A673 (cell line): ENCODE data around the gene CAMK2N2. TPM values are rescaled to one million over a fixed set of nuclear protein-coding genes. Genes with fewer than 3 reads are reported as not detected.

Experiments used
- BruUV-seq: library from RNA; stranded (reverse); fragments of 400-500 nt; replicated peaks from 2 replicates; lab custom pipeline; 2021; lab: Mats Ljungman, UMichigan
- CTCF ChIA-PET: fragments of 300-600 bp; sonication (Branson Sonifier 250); formaldehyde crosslinking; loops from one replicate; lab custom pipeline; 2022; ENCODE audit warnings: antibody characterized with exemption; lab: Charles Lee
- POLR2A ChIA-PET: fragments of 300-600 bp; sonication (Branson Sonifier 250); formaldehyde crosslinking; loops from one replicate; lab custom pipeline; 2022; ENCODE audit warnings: antibody characterized with exemption; ENCODE audit not compliant: low non-redundant PET; lab: Charles Lee
- DNase-seq: peaks from one replicate; pipeline ENCODE4 v3.0.0-alpha.2; 2015; ENCODE audit warnings: low spot score
- H3K27ac ChIP-seq: fragments of 200-600 bp; sonication (generic); 2 replicates; pipeline ENCODE4 v1.5.1; 2016; ENCODE audit warnings: mixed run types, low read depth, mild to moderate bottlenecking, mixed read lengths, antibody characterized with exemption, low read length; ENCODE audit not compliant: poor library complexity, severe bottlenecking
- H3K27me3 ChIP-seq: fragments of 200-600 bp; sonication (generic); replicated peaks from 2 replicates; pipeline ENCODE4 v1.6.1; 2017; ENCODE audit warnings: mixed run types, low read depth, mild to moderate bottlenecking, mixed read lengths, antibody characterized with exemption, low read length; ENCODE audit not compliant: insufficient read depth, poor library complexity
- H3K36me3 ChIP-seq: fragments of 200-600 bp; sonication (generic); 2 replicates; pipeline ENCODE4 v1.6.1; 2016; ENCODE audit warnings: mixed run types, mild to moderate bottlenecking, mixed read lengths, antibody characterized with exemption, low read length; ENCODE audit not compliant: insufficient read depth, poor library complexity, severe bottlenecking
- H3K4me1 ChIP-seq: fragments of 200-600 bp; sonication (generic); 2 replicates; pipeline ENCODE4 v1.6.1; 2017; ENCODE audit warnings: mixed run types, mild to moderate bottlenecking, mixed read lengths, antibody characterized with exemption, low read length; ENCODE audit not compliant: insufficient read depth, poor library complexity, severe bottlenecking
- H3K4me3 ChIP-seq: fragments of 200-600 bp; sonication (generic); 2 replicates; pipeline ENCODE4 v1.5.1; 2016; ENCODE audit warnings: low read depth, mixed run types, mild to moderate bottlenecking, mixed read lengths, low read length; ENCODE audit not compliant: poor library complexity, severe bottlenecking
- H3K9me3 ChIP-seq: fragments of 200-600 bp; sonication (generic); 2 replicates; pipeline ENCODE4 v1.6.1; 2016; ENCODE audit warnings: mixed run types, low read depth, mild to moderate bottlenecking, mixed read lengths, antibody characterized with exemption, low read length; ENCODE audit not compliant: poor library complexity, severe bottlenecking
- EZH2 ChIP-seq: fragments of 200-600 bp; sonication (generic); IDR thresholded peaks from 2 replicates; pipeline ENCODE4 v1.6.1; 2017; ENCODE audit warnings: borderline replicate concordance, low read depth, mild to moderate bottlenecking, mixed read lengths, antibody characterized with exemption, low read length; ENCODE audit not compliant: poor library complexity, severe bottlenecking
- intact Hi-C: fragments of 100-400 bp; cut with micrococcal nuclease; formaldehyde crosslinking; loops from one replicate; pipeline ENCODE4 v1.10.0; 2022; ENCODE audit not compliant: unreplicated experiment
- total RNA-seq: library from RNA; stranded (reverse); gene quantifications from 2 replicates; pipeline ENCODE4 v1.2.3, GENCODE V29; 2021
- TF ChIP-seq, protein P1 (sequence below): fragments of 300-800, 200-600 bp; sonication (generic); conservative IDR thresholded peaks from 2 replicates; pipeline ENCODE4 v1.5.1; 2017; ENCODE audit warnings: low read depth, mild to moderate bottlenecking, antibody characterized with exemption, low read length, moderate library complexity, mixed read lengths

The CAMK2N2 gene
- total RNA-seq, 1 experiment from 2014 or later = 1.3 TPM

DNA sequence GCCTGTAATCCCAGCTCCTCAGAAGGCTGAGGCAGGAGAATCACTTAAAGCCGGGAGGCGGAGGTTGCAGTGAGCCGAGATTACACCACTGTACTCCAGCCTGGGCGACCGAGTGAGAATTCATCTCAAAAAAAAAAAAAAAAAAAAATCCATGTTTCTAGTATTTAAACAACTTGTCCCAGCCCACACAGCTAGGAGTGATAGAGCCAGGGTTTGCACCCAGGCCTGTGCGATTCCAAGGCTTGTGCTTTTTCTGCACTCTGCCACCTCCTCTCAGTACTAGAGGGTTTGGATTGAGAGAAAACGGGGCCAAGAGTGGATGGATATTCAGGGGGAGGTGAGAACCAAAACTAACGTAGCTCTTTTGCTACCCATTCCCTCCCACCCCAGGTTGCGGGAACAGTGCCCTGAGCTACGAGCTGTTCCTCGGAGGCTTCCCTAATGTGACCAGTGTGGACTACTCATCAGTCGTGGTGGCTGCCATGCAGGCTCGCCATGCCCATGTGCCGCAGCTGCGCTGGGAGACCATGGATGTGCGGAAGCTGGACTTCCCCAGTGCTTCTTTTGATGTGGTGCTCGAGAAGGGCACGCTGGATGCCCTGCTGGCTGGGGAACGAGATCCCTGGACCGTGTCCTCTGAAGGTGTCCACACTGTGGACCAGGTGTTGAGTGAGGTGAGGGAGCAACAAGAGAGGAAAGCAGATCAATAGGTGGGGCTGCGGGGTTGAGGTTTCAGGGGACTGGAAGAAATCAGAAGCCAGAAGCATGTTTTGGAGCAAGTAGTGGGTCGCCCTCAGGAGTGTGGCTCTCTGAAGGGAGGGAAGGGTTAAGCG lies 4.1 kb downstream of the CAMK2N2 start:
- no peak for TF ChIP-seq EZH2
- TF ChIP-seq, protein P1, sequence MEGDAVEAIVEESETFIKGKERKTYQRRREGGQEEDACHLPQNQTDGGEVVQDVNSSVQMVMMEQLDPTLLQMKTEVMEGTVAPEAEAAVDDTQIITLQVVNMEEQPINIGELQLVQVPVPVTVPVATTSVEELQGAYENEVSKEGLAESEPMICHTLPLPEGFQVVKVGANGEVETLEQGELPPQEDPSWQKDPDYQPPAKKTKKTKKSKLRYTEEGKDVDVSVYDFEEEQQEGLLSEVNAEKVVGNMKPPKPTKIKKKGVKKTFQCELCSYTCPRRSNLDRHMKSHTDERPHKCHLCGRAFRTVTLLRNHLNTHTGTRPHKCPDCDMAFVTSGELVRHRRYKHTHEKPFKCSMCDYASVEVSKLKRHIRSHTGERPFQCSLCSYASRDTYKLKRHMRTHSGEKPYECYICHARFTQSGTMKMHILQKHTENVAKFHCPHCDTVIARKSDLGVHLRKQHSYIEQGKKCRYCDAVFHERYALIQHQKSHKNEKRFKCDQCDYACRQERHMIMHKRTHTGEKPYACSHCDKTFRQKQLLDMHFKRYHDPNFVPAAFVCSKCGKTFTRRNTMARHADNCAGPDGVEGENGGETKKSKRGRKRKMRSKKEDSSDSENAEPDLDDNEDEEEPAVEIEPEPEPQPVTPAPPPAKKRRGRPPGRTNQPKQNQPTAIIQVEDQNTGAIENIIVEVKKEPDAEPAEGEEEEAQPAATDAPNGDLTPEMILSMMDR = no peak
- intact Hi-C loops = no loop called here
- POLR2A ChIA-PET = no interaction called here
- H3K4me3 ChIP-seq = no peak overlapping the region
- H3K36me3 ChIP-seq = no peaks in the 10 kb centered on the region
- BruUV-seq = no TSS peak
- H3K27me3 ChIP-seq = peaks cover 14% of the 10 kb centered on the region
- CTCF ChIA-PET = no interaction called here
- H3K27ac ChIP-seq = no peak overlapping the region
- no peaks in the 10 kb centered on the region for H3K9me3 ChIP-seq
- DNase-seq = no peak
- H3K4me1 ChIP-seq = peaks cover 11% of the 10 kb centered on the region

DNA sequence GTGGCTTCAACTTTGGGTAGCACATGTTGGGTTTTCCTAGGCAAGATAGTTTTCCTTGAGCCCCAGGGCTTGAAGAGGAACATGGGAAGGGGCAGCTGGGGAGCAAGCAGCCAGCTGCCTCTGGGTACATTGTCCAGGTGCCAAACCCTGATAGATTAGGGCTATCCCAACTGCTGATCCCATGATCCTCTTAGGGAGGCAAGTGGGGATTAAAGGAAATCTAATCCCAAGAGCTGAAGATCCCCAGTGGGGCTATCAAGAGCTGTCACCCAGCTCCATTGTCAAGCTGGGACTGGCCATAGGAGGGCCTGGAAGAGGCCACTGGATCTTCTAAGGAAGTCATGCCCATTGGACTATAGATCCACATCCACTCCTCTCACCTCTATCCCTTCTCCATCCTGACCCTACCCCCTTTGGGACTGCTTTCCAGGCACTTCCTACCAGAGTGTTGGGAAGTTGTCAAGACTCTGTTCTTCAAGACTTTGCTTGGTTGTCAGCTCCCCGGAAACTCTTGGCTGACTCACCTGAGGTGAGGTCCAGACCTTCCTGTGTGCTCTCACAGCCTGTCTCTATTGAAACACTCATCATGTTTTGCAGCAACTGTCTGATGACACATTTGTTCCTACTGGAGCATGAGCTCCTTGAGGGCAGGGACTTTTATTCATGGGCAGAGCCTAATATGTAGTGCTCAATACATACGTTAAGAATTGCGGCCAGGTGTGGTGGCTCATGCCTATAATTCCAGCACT lies 5.9 kb downstream of the CAMK2N2 start:
- no peak overlapping the region for H3K4me3 ChIP-seq
- DNase-seq = no peak
- H3K9me3 ChIP-seq = no peaks in the 10 kb centered on the region
- H3K27me3 ChIP-seq = peaks cover 5% of the 10 kb centered on the region
- CTCF ChIA-PET = no interaction called here
- H3K27ac ChIP-seq = no peak overlapping the region
- peaks cover 5% of the 10 kb centered on the region for H3K4me1 ChIP-seq
- POLR2A ChIA-PET = no interaction called here
- H3K36me3 ChIP-seq = no peaks in the 10 kb centered on the region
- intact Hi-C loops = no loop called here
- TF ChIP-seq EZH2 = no peak
- TF ChIP-seq, protein P1 = no peak
- BruUV-seq = no TSS peak

DNA sequence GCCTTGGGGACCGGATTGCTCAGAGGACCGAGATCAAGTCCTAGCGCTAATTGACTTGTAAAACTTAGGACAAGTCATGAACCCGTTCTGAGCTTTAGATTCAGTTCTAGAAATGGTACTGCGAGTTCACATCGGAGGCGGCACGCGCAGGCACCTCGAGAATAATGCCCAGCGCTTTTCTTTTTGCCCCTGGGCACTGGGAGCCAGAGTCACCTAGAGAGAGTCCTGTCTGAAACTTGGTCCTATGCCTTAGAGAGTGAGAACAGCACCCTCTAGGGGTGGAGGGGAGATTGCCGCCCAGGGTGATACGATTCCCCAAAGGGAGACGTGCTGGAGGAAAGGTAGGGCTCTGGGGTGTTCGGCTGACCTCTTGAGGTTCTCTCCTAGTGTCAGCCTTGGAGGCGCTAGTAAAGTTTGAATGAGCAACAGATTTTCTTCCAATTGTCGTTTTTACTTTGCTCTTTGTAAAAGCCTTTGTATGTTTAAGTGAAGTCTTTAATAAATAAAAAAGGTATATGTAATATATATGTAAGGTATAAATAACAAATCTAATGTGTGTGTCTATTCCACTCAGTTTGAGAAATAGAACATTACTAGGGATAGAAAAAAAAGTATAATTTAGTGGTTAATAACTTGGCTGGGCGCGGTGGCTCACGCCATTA lies 11.1 kb downstream of the CAMK2N2 start:
- CTCF ChIA-PET = interaction anchor here (0.6 to 0.9 kb wide), 2 partner anchors 10 to 12 kb away, joined by 3 to 11 read pairs; no protein-coding TSS in a partner anchor
- peak; percentile 94 for DNase-seq
- Histone ChIP-seq H3K4me1 (no peaks in the 10 kb centered on the region), H3K9me3 (no peaks in the 10 kb centered on the region), H3K27ac (peak overlapping the region; percentile 40), H3K27me3 (no peaks in the 10 kb centered on the region), H3K36me3 (peaks cover 3% of the 10 kb centered on the region), H3K4me3 (peak overlapping the region; percentile 84)
- POLR2A ChIA-PET = no interaction called here
- no TSS peak for BruUV-seq
- TF ChIP-seq EZH2 = no peak
- TF ChIP-seq, protein P1 = peak; percentile 91
- intact Hi-C loops = no loop called here
